Mesendoderm (in vitro differentiated cells): ENCODE results near the gene TLCD3B. TPM values are rescaled to one million over a fixed set of nuclear protein-coding genes. Genes with fewer than 3 reads are reported as not detected.

Source experiments
- DNase-seq: peaks from one replicate; pipeline ENCODE4 v3.0.0; 2013
- H2AK5ac ChIP-seq: 2 replicates; pipeline ENCODE4 v1.6.1; 2013; ENCODE audit warnings: low read length, inconsistent platforms
- H2BK120ac ChIP-seq: 2 replicates; pipeline ENCODE4 v1.6.1; 2013; ENCODE audit warnings: low read depth, mild to moderate bottlenecking, low read length, moderate library complexity, mixed read lengths
- H2BK15ac ChIP-seq: replicated peaks from 2 replicates; pipeline ENCODE4 v1.6.1; 2013; ENCODE audit warnings: low read depth, mild to moderate bottlenecking, moderate library complexity
- H2BK5ac ChIP-seq: 2 replicates; pipeline ENCODE4 v1.6.1; 2013; ENCODE audit warnings: low read length, inconsistent platforms
- H3K18ac ChIP-seq: 2 replicates; pipeline ENCODE4 v1.6.1; 2013; ENCODE audit warnings: mild to moderate bottlenecking, low read length, mixed read lengths
- H3K23ac ChIP-seq: one replicate; pipeline ENCODE4 v1.6.1; 2013; ENCODE audit warnings: low read length
- H3K27ac ChIP-seq: 2 replicates; pipeline ENCODE4 v1.5.1; 2013; ENCODE audit warnings: low read depth, mild to moderate bottlenecking, inconsistent platforms, low read length, moderate library complexity
- H3K27me3 ChIP-seq: 2 replicates; pipeline ENCODE4 v1.6.1; 2013; ENCODE audit warnings: low read length, control low read depth, mild to moderate bottlenecking, inconsistent platforms; ENCODE audit not compliant: insufficient read depth, poor library complexity
- H3K36me3 ChIP-seq: 2 replicates; pipeline ENCODE4 v1.6.1; 2013; ENCODE audit warnings: low read length, inconsistent platforms; ENCODE audit not compliant: control insufficient read depth, insufficient read depth
- H3K4ac ChIP-seq: one replicate; pipeline ENCODE4 v1.6.1; 2013; ENCODE audit warnings: low read depth, mild to moderate bottlenecking, low read length, moderate library complexity
- H3K4me1 ChIP-seq: 2 replicates; pipeline ENCODE4 v1.6.1; 2013; ENCODE audit warnings: low read depth, low read length, inconsistent platforms; ENCODE audit not compliant: control insufficient read depth
- H3K4me2 ChIP-seq: 2 replicates; pipeline ENCODE4 v1.6.1; 2013; ENCODE audit warnings: low read length
- H3K4me3 ChIP-seq: 2 replicates; pipeline ENCODE4 v1.5.1; 2013; ENCODE audit warnings: mild to moderate bottlenecking, low read length
- H3K56ac ChIP-seq: one replicate; pipeline ENCODE4 v1.6.1; 2013; ENCODE audit warnings: low read length
- H3K79me1 ChIP-seq: 2 replicates; pipeline ENCODE4 v1.6.1; 2013; ENCODE audit warnings: low read length, inconsistent platforms
- H3K79me2 ChIP-seq: 2 replicates; pipeline ENCODE4 v1.6.1; 2013; ENCODE audit warnings: mild to moderate bottlenecking, low read length; ENCODE audit not compliant: control insufficient read depth, insufficient read depth
- H3K9ac ChIP-seq: 2 replicates; pipeline ENCODE4 v1.6.1; 2013; ENCODE audit warnings: low read length, inconsistent platforms
- H4K5ac ChIP-seq: one replicate; pipeline ENCODE4 v1.6.1; 2013; ENCODE audit warnings: low read length
- H4K8ac ChIP-seq: one replicate; pipeline ENCODE4 v1.6.1; 2013; ENCODE audit warnings: low read depth, mild to moderate bottlenecking, control low read depth, low read length, moderate library complexity
- WGBS: extraction: QIAGEN DNeasy Blood & Tissue Kit; methylation state at CpG from one replicate; pipeline ENCODE4 v1.1.7; 2013; ENCODE audit warnings: low lambda C conversion rate, missing lambda C conversion rate; ENCODE audit not compliant: insufficient coverage; ENCODE audit errors: extremely low coverage; 5-methylcytosine and 5-hydroxymethylcytosine counted together
- polyA plus RNA-seq, 2 experiments: library from polyadenylated mRNA; stranded (reverse); fragments of 200-250 nt; gene quantifications; one replicate each; pipeline ENCODE4 v1.2.3, GENCODE V29; 2013

The TLCD3B gene
- polyA plus RNA-seq (2013, experiment 1 of 2): 3.4 TPM
- polyA plus RNA-seq (2013, experiment 2 of 2): 3.9 TPM

- Histone ChIP-seq H4K8ac (no peak within 1 kb of the TSS), H3K79me2 (no peaks in the 10 kb centered on the region), H4K5ac (no peak within 1 kb of the TSS), H3K27me3 (no peaks in the 10 kb centered on the region), H3K4ac (peak within 1 kb of the TSS; percentile 21), H2BK5ac (no peak within 1 kb of the TSS), H3K79me1 (no peaks in the 10 kb centered on the region), H3K56ac (peak within 1 kb of the TSS; percentile 85), H3K36me3 (no peaks in the 10 kb centered on the region), H3K18ac (no peak within 1 kb of the TSS), H3K4me2 (peak within 1 kb of the TSS; percentile 45), H3K4me3 (peak within 1 kb of the TSS; percentile 16), H3K23ac (no peak within 1 kb of the TSS), H2BK15ac (no peak within 1 kb of the TSS), H2AK5ac (no peak within 1 kb of the TSS), H3K27ac (no peak within 1 kb of the TSS), H3K4me1 (peaks cover 5% of the 10 kb centered on the region), H2BK120ac (no peak within 1 kb of the TSS), H3K9ac (peak within 1 kb of the TSS; percentile 56)
- WGBS: no CpG with 5 or more reads among the region's 27 CpGs
- DNase-seq: peak; percentile 58
These were observed at the start of gene TLCD3B for GRCh38 chr16:30030841-30031413. TLCD3B (minus strand) TSS chr16:30031271; CDS start chr16:30030527, 744 bp downstream.

- no peak overlapping the region for H3K27ac ChIP-seq
- peaks cover 31% of the 10 kb centered on the region for H3K79me2 ChIP-seq
- H3K4me2 ChIP-seq: no peak overlapping the region
- H3K4ac ChIP-seq: no peak overlapping the region
- no peak overlapping the region for H3K9ac ChIP-seq
- H2BK120ac ChIP-seq: no peak overlapping the region
- no peak overlapping the region for H3K18ac ChIP-seq
- H3K36me3 ChIP-seq: peaks cover 19% of the 10 kb centered on the region
- no peak overlapping the region for H2AK5ac ChIP-seq
- H3K27me3 ChIP-seq: no peaks in the 10 kb centered on the region
- peaks cover 2% of the 10 kb centered on the region for H3K4me1 ChIP-seq
- H3K56ac ChIP-seq: no peak overlapping the region
- H4K8ac ChIP-seq: no peak overlapping the region
- no peak overlapping the region for H3K4me3 ChIP-seq
- H3K79me1 ChIP-seq: peaks cover 27% of the 10 kb centered on the region
- no peak overlapping the region for H3K23ac ChIP-seq
- no peak for DNase-seq
- WGBS: no CpG with 5 or more reads among the region's 7 CpGs
- no peak overlapping the region for H2BK5ac ChIP-seq
- H2BK15ac ChIP-seq: no peak overlapping the region
- no peak overlapping the region for H4K5ac ChIP-seq
These were observed 48.4 kb upstream of the TLCD3B start for GRCh38 chr16:30079480-30079879.

- Histone ChIP-seq H3K27me3 (no peaks in the 10 kb centered on the region), H3K4me2 (no peak overlapping the region), H2BK5ac (no peak overlapping the region), H3K56ac (no peak overlapping the region), H2BK120ac (no peak overlapping the region), H3K4me1 (peaks cover 2% of the 10 kb centered on the region), H3K18ac (no peak overlapping the region), H3K79me1 (peaks cover 27% of the 10 kb centered on the region), H2AK5ac (no peak overlapping the region), H3K4ac (no peak overlapping the region), H3K9ac (no peak overlapping the region), H4K5ac (no peak overlapping the region), H3K27ac (no peak overlapping the region), H3K36me3 (peaks cover 19% of the 10 kb centered on the region), H3K23ac (no peak overlapping the region), H3K4me3 (no peak overlapping the region), H2BK15ac (no peak overlapping the region), H3K79me2 (peaks cover 31% of the 10 kb centered on the region), H4K8ac (no peak overlapping the region)
- no peak for DNase-seq
- WGBS: no CpG with 5 or more reads among the region's 7 CpGs
These were observed 47.7 kb upstream of the TLCD3B start for GRCh38 chr16:30078744-30079143.

GRCh38 chr16:30077656-30078055 lies 46.6 kb upstream of the TLCD3B start:
- peaks cover 9% of the 10 kb centered on the region for H3K36me3 ChIP-seq
- H3K79me2 ChIP-seq: peaks cover 31% of the 10 kb centered on the region
- no CpG with 5 or more reads among the region's 6 CpGs for WGBS
- no peak overlapping the region for H3K23ac ChIP-seq
- H3K4ac ChIP-seq: no peak overlapping the region
- no peak overlapping the region for H2BK15ac ChIP-seq
- no peak overlapping the region for H2BK5ac ChIP-seq
- H4K8ac ChIP-seq: no peak overlapping the region
- no peak overlapping the region for H4K5ac ChIP-seq
- H3K27ac ChIP-seq: no peak overlapping the region
- no peak for DNase-seq
- H2BK120ac ChIP-seq: no peak overlapping the region
- peaks cover 26% of the 10 kb centered on the region for H3K79me1 ChIP-seq
- H3K9ac ChIP-seq: no peak overlapping the region
- H3K4me2 ChIP-seq: no peak overlapping the region
- H3K27me3 ChIP-seq: no peaks in the 10 kb centered on the region
- H3K4me1 ChIP-seq: peaks cover 2% of the 10 kb centered on the region
- H3K18ac ChIP-seq: no peak overlapping the region
- no peak overlapping the region for H2AK5ac ChIP-seq
- no peak overlapping the region for H3K56ac ChIP-seq
- H3K4me3 ChIP-seq: no peak overlapping the region

GRCh38 chr16:30076276-30076791 lies 45.3 kb upstream of the TLCD3B start:
- Histone ChIP-seq H4K8ac (no peak overlapping the region), H3K4me3 (peak overlapping the region; percentile 97), H3K9ac (peak overlapping the region; percentile 98), H3K4me2 (peak overlapping the region; percentile 97), H3K4ac (peak overlapping the region; percentile 64), H3K36me3 (peaks cover 13% of the 10 kb centered on the region), H3K56ac (peak overlapping the region; percentile 99), H3K18ac (peak overlapping the region; percentile 75), H3K79me1 (peaks cover 26% of the 10 kb centered on the region), H2BK15ac (no peak overlapping the region), H4K5ac (no peak overlapping the region), H3K27ac (peak overlapping the region; percentile 25), H3K79me2 (peaks cover 31% of the 10 kb centered on the region), H3K27me3 (no peaks in the 10 kb centered on the region), H2BK5ac (no peak overlapping the region), H2BK120ac (no peak overlapping the region), H2AK5ac (peak overlapping the region; percentile 65), H3K4me1 (peaks cover 2% of the 10 kb centered on the region), H3K23ac (peak overlapping the region; percentile 24)
- WGBS: no CpG with 5 or more reads among the region's 33 CpGs
- no peak for DNase-seq
